Testis (tissue), 3 donors: ENCODE measurements around the gene SLC25A34. TPM values are rescaled to one million over a fixed set of nuclear protein-coding genes. Genes with fewer than 3 reads are reported as not detected.

Experiments used
- DNase-seq: peaks from one replicate; pipeline ENCODE4 v3.0.0-alpha.2; 2019
- H3K27ac ChIP-seq, 2 donors: fragments of 200-600 bp; sonication (generic); one replicate each; pipeline ENCODE4 v1.5.1; 2019
- H3K27me3 ChIP-seq: fragments of 200-600 bp; sonication (generic); one replicate; pipeline ENCODE4 v1.5.1; 2019
- H3K36me3 ChIP-seq: fragments of 200-600 bp; sonication (generic); one replicate; pipeline ENCODE4 v1.5.1; 2017; ENCODE audit warnings: low read depth; ENCODE audit errors: missing control alignments
- H3K4me1 ChIP-seq: fragments of 200-600 bp; sonication (generic); one replicate; pipeline ENCODE4 v1.5.1; 2019
- H3K4me3 ChIP-seq, 2 donors: fragments of 200-600 bp; sonication (generic); one replicate each; pipeline ENCODE4 v1.5.1; 2017 to 2019
- H3K9me3 ChIP-seq: fragments of 200-600 bp; sonication (generic); one replicate; pipeline ENCODE4 v1.5.1; 2017
- POLR2A ChIP-seq: fragments of 450-650 bp; IDR thresholded peaks from one replicate; pipeline ENCODE4 v1.6.1; 2017; ENCODE audit warnings: antibody characterized with exemption, mild to moderate bottlenecking, moderate library complexity
- WGBS, 2 donors: methylation state at CpG; one replicate each; pipeline ENCODE4 v1.1.5; 2018; 5-methylcytosine and 5-hydroxymethylcytosine counted together
- intact Hi-C: fragments of 100-400 bp; cut with DNase I; formaldehyde crosslinking; loops from one replicate; pipeline ENCODE4 v1.15.1; 2023; ENCODE audit warnings: low total_unique reads
- polyA plus RNA-seq: library from polyadenylated mRNA; stranded (reverse); fragments of 350-450 nt; fragmentation: Illumina TruSeq; extraction: RNeasy Lipid Tissue Mini Kit (QIAGEN cat#74804); gene quantifications from one replicate; pipeline ENCODE4 v1.2.3, GENCODE V29; 2014; ENCODE audit warnings: low read depth, low replicate concordance; ENCODE audit not compliant: insufficient read depth
- total RNA-seq, 2 donors: library from RNA; depleted of rRNA; stranded (reverse); fragments of >200 nt; gene quantifications; one replicate each; pipeline ENCODE4 v1.2.3, GENCODE V29; 2016
- TF ChIP-seq, protein P1 (sequence below), 3 experiments: fragments of 450-650 bp in 2 of 3; fragments of 200-600 bp in 1 of 3; sonication (generic) in 1 of 3; IDR thresholded peaks; one replicate each; pipeline ENCODE4 v1.5.1; 2016 to 2019; ENCODE audit warnings: antibody characterized with exemption in 3 of 3, mild to moderate bottlenecking in 2 of 3, moderate library complexity in 1 of 3

SLC25A34 gene
- total and polyA plus RNA-seq, 3 donors from 2014 or later = 2.5 to 3.8 (median 2.6) TPM

GRCh38 chr1:15722411-15722810, 13.6 kb upstream of the SLC25A34 start:
- WGBS, 2 donors = 94 to 95% methylated on average over 4 of the region's 4 CpGs
- Histone ChIP-seq H3K27me3 (no peaks in the 10 kb centered on the region), H3K9me3 (no peaks in the 10 kb centered on the region), H3K4me1 (peaks cover 11% of the 10 kb centered on the region), H3K4me3 (no peak overlapping the region), H3K27ac (peak overlapping the region in 1 of 2 donors; percentile 50), H3K36me3 (no peaks in the 10 kb centered on the region)
- DNase-seq = no peak
- TF ChIP-seq POLR2A = no peak
- TF ChIP-seq, protein P1, sequence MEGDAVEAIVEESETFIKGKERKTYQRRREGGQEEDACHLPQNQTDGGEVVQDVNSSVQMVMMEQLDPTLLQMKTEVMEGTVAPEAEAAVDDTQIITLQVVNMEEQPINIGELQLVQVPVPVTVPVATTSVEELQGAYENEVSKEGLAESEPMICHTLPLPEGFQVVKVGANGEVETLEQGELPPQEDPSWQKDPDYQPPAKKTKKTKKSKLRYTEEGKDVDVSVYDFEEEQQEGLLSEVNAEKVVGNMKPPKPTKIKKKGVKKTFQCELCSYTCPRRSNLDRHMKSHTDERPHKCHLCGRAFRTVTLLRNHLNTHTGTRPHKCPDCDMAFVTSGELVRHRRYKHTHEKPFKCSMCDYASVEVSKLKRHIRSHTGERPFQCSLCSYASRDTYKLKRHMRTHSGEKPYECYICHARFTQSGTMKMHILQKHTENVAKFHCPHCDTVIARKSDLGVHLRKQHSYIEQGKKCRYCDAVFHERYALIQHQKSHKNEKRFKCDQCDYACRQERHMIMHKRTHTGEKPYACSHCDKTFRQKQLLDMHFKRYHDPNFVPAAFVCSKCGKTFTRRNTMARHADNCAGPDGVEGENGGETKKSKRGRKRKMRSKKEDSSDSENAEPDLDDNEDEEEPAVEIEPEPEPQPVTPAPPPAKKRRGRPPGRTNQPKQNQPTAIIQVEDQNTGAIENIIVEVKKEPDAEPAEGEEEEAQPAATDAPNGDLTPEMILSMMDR (IDR thresholded peaks at IDR 0.05) = no peak
- intact Hi-C loops = no loop called here

DNA sequence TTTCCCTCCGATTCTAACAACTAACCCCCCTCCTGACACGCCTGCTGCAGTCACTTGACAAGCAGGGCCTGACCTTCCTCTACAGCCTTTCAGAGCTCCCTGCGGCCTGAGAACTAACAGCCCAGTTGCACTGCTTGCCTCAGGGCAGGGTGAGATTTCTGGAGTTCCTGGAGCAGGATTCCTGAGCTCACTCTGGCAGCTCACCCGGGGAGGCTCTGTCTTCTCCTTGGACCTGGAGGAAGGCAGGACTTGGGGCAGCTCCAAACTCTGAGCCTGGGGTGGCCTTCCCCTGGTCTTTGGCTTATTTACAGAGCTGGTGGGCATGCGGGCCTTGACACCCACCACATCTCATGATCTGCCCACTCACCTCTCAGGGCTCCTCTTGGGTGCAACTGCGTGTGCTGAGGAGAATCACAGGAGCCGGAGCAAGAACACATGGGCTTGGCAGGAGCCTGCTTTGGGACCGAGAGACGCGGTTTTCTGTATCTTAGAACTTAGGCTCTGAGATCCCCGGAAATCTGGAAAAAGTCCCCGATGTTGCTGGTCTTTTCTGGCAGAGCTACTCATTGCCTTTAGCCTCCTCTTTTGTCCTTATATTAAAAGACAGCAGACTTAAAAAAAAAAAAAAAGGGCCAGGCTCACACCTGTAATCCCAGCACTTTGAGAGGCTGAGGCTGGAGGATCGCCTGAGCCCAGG, 13.1 kb upstream of the SLC25A34 start:
- DNase-seq = peak; percentile 69
- Histone ChIP-seq H3K36me3 (no peaks in the 10 kb centered on the region), H3K4me3 (no peak overlapping the region), H3K4me1 (peaks cover 11% of the 10 kb centered on the region), H3K9me3 (no peaks in the 10 kb centered on the region), H3K27ac (peak overlapping the region; percentile 27 to 50), H3K27me3 (no peaks in the 10 kb centered on the region)
- WGBS, 2 donors = 61 to 75% methylated on average over 13 of the region's 13 CpGs
- intact Hi-C loops = no loop called here
- TF ChIP-seq, protein P1 (IDR thresholded peaks at IDR 0.05) = no peak
- TF ChIP-seq POLR2A = no peak

GRCh38 chr1:15723631-15724246, 12.3 kb upstream of the SLC25A34 start:
- Histone ChIP-seq H3K9me3 (no peaks in the 10 kb centered on the region), H3K4me3 (no peak overlapping the region), H3K36me3 (no peaks in the 10 kb centered on the region), H3K4me1 (peaks cover 11% of the 10 kb centered on the region), H3K27me3 (no peaks in the 10 kb centered on the region), H3K27ac (no peak overlapping the region)
- WGBS, 2 donors = 83 to 87% methylated on average over 17 to 19 of the region's 20 CpGs
- intact Hi-C loops = no loop called here
- no peak for DNase-seq
- TF ChIP-seq, protein P1 (IDR thresholded peaks at IDR 0.05) = no peak
- TF ChIP-seq POLR2A = no peak

- Histone ChIP-seq H3K36me3 (no peaks in the 10 kb centered on the region), H3K27ac (peak overlapping the region in 1 of 2 donors; percentile 24), H3K4me3 (no peak overlapping the region), H3K27me3 (no peaks in the 10 kb centered on the region), H3K4me1 (peaks cover 11% of the 10 kb centered on the region), H3K9me3 (no peaks in the 10 kb centered on the region)
- intact Hi-C loops = no loop called here
- TF ChIP-seq, protein P1 (IDR thresholded peaks at IDR 0.05) = no peak
- TF ChIP-seq POLR2A = no peak
- no peak for DNase-seq
- WGBS, 2 donors = 74 to 78% methylated on average over 12 to 21 of the region's 26 CpGs
Measured at GRCh38 chr1:15724949-15725880, 10.8 kb upstream of the SLC25A34 start.
